HK-2 (cell line): ENCODE measurements around the gene AK4.
"Not testable (repeated sequence)": the region's sequence is repeated elsewhere in the genome, so short reads cannot be mapped to it uniquely, and the experiment has no call there.

Experiments used
- DNase-seq: peaks from one replicate; pipeline ENCODE4 v3.0.0-alpha.2; 2018; ENCODE audit not compliant: unreplicated experiment

The AK4 gene

DNA sequence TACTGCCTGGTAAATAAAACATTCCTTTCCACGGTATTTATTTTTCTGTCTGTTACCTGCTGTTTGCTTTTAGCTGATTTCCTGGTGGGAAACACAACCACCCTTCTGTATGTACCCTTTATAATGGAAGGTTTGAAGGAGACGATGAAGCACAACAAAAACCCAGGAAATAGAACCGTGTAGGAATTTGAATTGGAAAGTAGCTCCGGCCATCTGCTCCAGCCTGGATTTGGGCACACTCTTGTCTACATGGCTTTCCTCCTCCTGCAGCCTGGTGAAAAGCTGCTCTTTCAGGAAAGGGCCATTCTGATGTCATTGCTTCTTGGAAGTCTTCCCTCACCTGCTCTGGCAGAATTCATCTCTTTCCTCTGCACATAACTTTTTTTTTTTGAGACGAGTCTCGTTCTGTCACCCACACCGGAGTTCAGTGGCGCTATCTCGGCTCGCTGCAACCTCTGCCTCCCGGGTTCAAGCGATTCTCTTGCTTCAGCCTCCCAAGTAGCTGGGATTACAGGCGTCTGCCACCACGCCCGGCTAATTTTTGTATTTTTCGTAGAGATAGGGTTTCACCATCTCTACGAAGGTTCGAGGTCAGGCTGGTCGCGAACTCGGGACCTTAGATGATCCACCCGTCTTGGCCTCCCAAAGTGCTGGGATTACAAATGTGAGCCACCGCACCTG lies 2.7 kb downstream of the AK4 start:
- DNase-seq = no peak

DNA sequence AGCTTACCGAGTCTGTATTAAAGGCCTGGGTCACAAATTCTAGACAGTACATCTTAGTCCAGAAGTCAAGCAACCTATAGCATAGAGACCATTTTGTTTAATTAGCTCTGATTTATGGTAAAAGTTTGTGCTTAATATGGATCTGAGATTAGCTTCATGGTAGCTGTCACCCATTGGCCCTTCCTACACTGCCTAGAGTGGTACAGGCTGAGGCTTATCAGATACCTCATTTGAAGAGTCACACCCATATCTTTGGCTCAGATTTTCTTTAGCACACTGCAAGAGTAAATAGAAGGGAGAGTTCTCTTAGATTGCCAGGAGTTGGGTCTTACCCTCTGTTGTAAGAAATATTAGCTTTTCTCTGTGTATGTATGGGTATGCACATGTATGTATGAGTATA lies 3.6 kb downstream of the AK4 start:
- no peak for DNase-seq

- DNase-seq = no peak
Measured at GRCh38 chr1:65153635-65154034, 5.6 kb downstream of the AK4 start.

DNA sequence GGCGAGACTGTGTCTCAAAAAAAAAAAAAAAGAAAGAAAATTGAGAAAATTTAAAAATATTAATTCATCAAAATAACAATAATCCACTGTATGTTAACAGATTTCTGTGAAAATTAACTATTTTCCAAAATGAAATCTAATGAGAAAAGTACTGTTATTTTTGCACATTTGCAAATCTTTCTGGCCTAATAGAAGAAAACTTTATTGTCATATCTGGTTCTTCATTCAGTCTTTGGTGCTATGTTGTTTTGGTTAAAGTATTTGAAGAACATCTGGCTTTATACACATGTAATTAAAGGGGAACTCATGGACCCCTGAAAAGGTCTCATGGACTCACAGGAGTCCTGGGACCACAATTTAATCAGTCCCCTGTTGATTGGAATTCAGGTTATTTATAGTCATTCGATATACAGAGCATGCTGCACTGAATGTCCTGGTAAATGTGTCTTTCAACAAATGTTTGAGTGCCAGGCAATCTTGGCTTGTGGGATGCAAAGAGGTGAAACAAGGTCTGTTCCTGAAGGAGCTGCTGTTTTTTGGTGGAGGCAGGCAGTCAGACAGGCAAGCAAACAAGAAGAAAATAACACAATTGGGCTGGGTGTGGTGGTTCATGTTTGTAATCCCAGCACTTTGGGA lies 9.0 kb downstream of the AK4 start:
- DNase-seq = no peak

DNA sequence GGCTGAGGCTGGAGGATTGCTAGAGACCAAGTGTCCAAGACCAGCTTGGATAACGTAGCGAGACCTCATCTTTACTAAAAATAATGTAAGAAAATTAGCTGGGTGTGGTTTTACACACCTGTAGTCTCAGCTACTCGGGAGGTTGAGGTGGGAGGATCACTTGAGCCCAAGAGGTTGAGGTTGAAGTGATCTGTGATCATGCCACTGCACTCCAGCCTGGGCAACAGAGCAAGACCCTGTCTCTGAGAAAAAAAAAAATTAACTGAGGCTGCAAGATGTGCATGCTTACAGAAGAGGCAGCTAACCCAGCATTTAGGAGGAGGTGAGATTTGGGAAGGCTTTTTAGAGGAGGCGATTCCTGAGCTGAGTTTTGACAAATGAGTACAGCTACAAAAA lies 9.5 kb downstream of the AK4 start:
- no peak for DNase-seq

DNA sequence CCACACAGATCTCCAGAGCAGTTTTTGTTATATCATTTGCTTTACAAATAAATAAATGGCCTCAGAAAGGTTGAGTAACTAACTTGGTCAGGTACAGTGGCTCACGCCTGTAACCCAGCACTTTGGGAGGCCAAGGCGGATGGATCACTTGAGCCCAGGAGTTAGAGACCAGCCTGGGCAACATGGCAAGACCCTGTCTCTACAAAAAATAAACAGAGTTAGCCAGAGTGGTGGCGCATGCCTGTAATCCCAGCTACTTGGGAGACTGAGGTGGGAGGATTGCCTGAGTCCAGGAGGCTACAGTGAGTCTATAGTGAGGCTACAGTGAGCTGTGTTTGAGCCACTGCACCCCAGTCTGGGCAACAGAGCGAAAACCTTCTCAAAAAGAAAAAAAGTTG lies 11.3 kb downstream of the AK4 start:
- not testable (repeated sequence) for DNase-seq

- DNase-seq = no peak
Measured at GRCh38 chr1:65159801-65160523, 12.0 kb downstream of the AK4 start.

GRCh38 chr1:65163201-65163805 lies 15.3 kb downstream of the AK4 start:
- no peak for DNase-seq

DNA sequence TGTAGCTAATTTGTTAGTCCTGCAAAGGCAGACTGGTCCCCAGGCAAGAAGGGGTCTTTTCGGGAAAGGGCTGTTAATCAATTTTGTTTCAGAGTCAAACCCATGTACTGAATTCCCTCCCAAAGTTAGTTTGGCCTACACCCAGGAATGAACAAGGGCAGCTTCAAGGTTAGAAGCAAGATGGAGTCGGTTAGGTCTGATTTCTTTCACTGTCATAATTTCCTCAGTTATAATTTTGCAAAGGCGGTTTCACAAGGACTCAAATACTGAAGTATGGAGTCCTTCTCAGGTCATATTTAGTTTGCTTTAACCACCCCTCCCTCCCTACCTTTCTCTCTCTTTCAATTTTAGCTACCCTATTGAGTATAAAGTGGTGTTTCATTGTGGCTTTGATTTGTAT lies 16.1 kb downstream of the AK4 start:
- DNase-seq = not testable (repeated sequence)

DNA sequence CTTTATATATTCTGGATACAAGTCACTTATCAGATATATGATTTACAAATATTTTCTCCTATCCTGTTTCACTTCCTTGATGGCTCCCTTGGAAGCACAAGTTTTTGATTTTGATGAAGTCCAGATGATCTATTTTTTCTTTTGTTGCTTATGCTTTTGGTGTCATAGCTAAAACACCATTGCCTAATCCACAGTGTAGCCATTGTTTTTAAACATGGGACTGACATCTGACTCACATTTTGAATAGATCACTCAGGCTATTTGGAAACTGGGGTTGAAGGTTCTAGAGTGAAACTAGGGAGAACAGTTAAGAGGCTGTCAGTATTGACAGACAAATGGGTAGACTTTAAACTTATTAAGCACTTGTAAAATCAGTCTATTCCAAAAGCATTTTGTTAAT lies 16.6 kb downstream of the AK4 start:
- DNase-seq = no peak

GRCh38 chr1:65165269-65165993 lies 17.4 kb downstream of the AK4 start:
- no peak for DNase-seq

GRCh38 chr1:65166572-65167305 lies 18.7 kb downstream of the AK4 start:
- no peak for DNase-seq

GRCh38 chr1:65167586-65168242 lies 19.7 kb downstream of the AK4 start:
- no peak for DNase-seq

GRCh38 chr1:65168867-65169266 lies 20.9 kb downstream of the AK4 start:
- DNase-seq = no peak

DNA sequence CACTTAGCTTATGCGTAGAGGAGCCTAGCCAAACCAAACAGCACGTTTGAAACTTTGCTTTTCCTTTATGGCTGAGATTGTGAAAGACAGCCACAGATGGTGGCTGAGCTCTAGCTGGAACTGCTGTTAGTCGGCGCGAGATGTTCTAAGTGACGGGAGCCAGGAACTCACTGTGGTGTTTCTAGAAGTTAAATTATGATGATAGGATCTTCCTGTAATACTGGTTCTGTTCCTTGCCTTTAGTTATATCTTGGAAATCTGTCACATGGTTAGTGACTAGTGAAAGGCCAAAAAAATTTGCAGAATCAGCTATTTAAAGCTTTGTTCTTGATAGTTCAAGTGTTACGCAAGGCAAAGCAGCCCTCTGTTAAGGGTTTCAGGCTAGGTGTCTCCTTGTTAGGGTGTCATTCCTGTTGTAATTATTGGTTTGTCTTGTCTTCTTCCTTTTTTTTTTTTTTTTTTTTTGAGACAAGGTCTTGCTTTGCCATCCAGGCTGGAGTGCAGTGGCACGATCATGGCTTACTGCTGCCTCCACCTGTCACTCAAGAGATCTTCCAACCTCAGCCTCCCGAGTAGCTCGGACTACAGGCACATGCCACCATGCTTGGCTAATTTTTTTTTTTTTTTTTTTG lies 22.6 kb downstream of the AK4 start:
- no peak for DNase-seq

- DNase-seq = peak; percentile 77
Measured at GRCh38 chr1:65172936-65173690, 25.1 kb downstream of the AK4 start.

DNA sequence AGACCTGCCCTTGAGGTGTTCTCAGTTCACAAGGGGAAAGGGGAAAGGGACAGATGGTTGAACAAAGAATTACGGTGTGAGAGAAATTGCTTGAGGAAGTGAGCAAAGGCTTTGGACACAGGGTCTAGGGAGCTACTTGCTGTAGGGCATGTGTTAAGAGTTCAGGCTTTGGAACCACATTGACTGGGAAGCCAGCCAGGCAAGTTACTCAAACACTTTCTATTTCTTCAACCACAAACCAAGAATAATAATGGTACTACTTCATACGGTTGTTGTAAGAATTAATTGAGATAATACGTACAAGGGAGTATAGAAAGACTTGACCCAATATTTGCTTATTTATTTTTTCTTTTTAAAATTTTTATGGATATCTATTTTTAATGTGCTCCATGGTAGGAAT lies 26.6 kb downstream of the AK4 start:
- DNase-seq = peak; percentile 66

DNA sequence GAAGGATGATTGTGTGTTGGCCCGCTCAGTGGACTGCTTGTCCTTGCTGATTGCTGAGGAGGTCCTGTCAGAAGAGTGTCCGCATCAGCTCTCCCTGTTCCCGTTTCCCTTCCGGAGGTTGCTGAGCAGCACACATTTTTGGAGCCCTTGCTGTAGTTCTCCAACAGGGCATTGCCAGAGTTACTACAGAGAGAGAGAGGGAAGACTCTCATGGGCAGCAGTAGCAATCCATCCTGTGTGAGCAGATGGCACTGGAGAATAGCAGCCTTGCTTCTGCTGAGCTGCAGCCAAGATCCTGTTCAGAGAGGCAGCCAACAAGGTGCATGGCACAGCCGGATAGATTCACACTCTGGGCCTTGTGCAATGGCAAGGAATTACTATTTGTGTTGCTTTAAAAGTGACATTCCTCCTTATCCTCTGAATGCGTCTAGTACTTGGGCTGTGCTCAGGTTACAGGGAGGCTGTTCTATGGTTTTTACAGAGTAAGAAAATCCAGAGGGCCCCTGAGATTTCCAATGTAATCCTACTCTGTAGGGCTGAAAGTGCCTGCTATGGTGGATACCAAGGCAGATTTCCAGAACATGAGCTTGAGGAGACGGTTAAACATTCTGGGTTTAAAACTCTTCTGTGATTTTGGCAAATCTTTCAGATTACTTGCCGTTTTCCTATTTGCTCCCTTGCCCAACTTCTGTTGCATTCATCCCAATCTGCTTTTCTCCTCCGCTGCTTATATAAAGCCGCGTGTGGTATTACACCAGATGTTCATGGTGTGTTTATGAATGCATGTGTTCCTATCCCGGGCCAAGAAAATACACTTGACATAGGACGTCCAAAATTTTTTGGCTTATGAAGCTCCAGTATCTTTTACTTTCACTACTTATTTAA lies 27.4 kb downstream of the AK4 start:
- no peak for DNase-seq

DNA sequence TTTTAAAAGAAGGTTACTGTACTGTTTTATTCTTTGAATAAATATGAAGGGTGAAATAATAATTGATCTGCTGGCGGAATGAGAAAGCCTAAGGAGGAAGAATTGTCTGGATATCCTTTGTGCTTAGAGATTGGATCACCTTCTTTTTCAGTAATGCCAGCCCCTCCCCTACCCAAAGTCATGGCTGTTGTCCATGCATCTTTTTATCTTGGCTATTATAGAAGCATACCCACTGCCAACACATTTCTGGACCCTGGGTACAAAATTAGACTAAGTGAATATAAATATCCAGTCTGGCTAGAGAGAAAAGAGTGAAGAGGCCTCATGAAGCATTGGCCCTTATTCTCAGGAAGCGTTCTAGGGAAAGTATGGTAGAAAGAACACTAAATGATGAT lies 28.1 kb downstream of the AK4 start:
- DNase-seq = no peak
